Lung (tissue), 16 donors: ENCODE results near the gene SYNE4. TPM values are rescaled to one million over a fixed set of nuclear protein-coding genes. Genes with fewer than 3 reads are reported as not detected.

Experiments used
- ATAC-seq: fragments of 200-7000 bp; cut with Tn5 transposase; one replicate; pipeline ENCODE4 v1.9.1; 2020; ENCODE audit warnings: moderate number of reproducible peaks; ENCODE audit not compliant: insufficient read depth, low FRiP score
- DNase-seq, 3 donors: peaks; one replicate each; pipeline ENCODE4 v3.0.0-alpha.2; 2013 to 2017
- H3K27ac ChIP-seq, 2 donors: one replicate each; pipeline ENCODE4 v1.5.1; 2013; ENCODE audit warnings: mild to moderate bottlenecking in 2 of 2, moderate library complexity in 2 of 2, control low read depth in 1 of 2, inconsistent platforms in 1 of 2, low read depth in 1 of 2, low read length in 1 of 2
- H3K27me3 ChIP-seq, 3 donors: one replicate each; pipeline ENCODE4 v1.5.1; 2013; ENCODE audit warnings: low read length in 2 of 3; ENCODE audit not compliant: control insufficient read depth in 3 of 3, insufficient read depth in 3 of 3
- H3K36me3 ChIP-seq, 4 donors: one replicate each; pipeline ENCODE4 v1.5.1; 2013; ENCODE audit warnings: low read length in 4 of 4, mild to moderate bottlenecking in 1 of 4, moderate library complexity in 1 of 4; ENCODE audit not compliant: control insufficient read depth in 4 of 4, insufficient read depth in 4 of 4
- H3K4me1 ChIP-seq, 5 donors: one replicate each; pipeline ENCODE4 v1.5.1; 2013; ENCODE audit warnings: low read length in 5 of 5, mild to moderate bottlenecking in 2 of 5, moderate library complexity in 1 of 5; ENCODE audit not compliant: control insufficient read depth in 5 of 5, insufficient read depth in 5 of 5
- H3K4me3 ChIP-seq: one replicate; pipeline ENCODE4 v1.5.1; 2013; ENCODE audit warnings: mild to moderate bottlenecking, control low read depth, moderate library complexity
- H3K9ac ChIP-seq, 2 donors: one replicate each; pipeline ENCODE4 v1.5.1; 2013; ENCODE audit warnings: low read length in 2 of 2, control low read depth in 1 of 2; ENCODE audit not compliant: insufficient read depth in 1 of 2
- H3K9me3 ChIP-seq, 4 donors: one replicate each; pipeline ENCODE4 v1.5.1; 2013; ENCODE audit warnings: low read length in 3 of 4, mild to moderate bottlenecking in 1 of 4, moderate library complexity in 1 of 4; ENCODE audit not compliant: control insufficient read depth in 4 of 4, insufficient read depth in 3 of 4
- WGBS, 2 donors: extraction: QIAGEN DNeasy Blood & Tissue Kit; methylation state at CpG; one replicate each; pipeline ENCODE4 v1.1.7; 2013; 5-methylcytosine and 5-hydroxymethylcytosine counted together
- long read RNA-seq, 5 donors: transcript quantifications; one replicate each; lab custom pipeline, GENCODE V29; 2026
- polyA plus RNA-seq, 2 donors: library from polyadenylated mRNA; stranded (reverse); fragments of 200-250 nt; gene quantifications; one replicate each; pipeline ENCODE4 v1.2.1, GENCODE V29; 2013
- total RNA-seq, 2 donors: library from RNA; depleted of rRNA in 1 of 2; stranded (reverse); fragments of >200 nt in 1 of 2; gene quantifications; one replicate each; pipeline ENCODE4 v1.2.1, GENCODE V29; 2014 to 2021
- TF ChIP-seq, protein P1 (sequence below): IDR thresholded peaks from 2 replicates; pipeline ENCODE4 v1.5.1; 2012; ENCODE audit warnings: mild to moderate bottlenecking; ENCODE audit errors: control extremely low read depth, extremely low read depth
- donor health status: control.
- donor health status: control.
- donor health status: Bipolar disorder and iron deficiency.
- donor health status: healthy.
- donor health status: DM: yes; HTN: yes; CAD: no.

Gene SYNE4, protein sequence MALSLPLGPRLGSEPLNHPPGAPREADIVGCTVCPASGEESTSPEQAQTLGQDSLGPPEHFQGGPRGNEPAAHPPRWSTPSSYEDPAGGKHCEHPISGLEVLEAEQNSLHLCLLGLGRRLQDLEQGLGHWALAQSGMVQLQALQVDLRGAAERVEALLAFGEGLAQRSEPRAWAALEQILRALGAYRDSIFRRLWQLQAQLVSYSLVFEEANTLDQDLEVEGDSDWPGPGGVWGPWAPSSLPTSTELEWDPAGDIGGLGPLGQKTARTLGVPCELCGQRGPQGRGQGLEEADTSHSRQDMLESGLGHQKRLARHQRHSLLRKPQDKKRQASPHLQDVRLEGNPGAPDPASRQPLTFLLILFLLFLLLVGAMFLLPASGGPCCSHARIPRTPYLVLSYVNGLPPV
- total RNA-seq (10 to 100 TPM in 1 of 2 donors, 1 to 10 TPM in 1; 8.0 to 13.6 TPM), polyA plus RNA-seq (10 to 100 TPM in 1 of 2 donors, 1 to 10 TPM in 1; 9.5 to 19.2 TPM)
- long read RNA-seq, donor 1, partial matches to known transcripts: 0 of 3 reads
- long read RNA-seq, donor 1, other reads (novel, unspliced or antisense): 0 of 3 reads
- long read RNA-seq, donor 2: 0 reads
- long read RNA-seq, donor 3: 0 reads
- long read RNA-seq, donor 4, partial matches to known transcripts: 0 of 1 reads
- long read RNA-seq, donor 4, other reads (novel, unspliced or antisense): 0 of 1 reads
- long read RNA-seq, donor 5: 0 reads

DNA sequence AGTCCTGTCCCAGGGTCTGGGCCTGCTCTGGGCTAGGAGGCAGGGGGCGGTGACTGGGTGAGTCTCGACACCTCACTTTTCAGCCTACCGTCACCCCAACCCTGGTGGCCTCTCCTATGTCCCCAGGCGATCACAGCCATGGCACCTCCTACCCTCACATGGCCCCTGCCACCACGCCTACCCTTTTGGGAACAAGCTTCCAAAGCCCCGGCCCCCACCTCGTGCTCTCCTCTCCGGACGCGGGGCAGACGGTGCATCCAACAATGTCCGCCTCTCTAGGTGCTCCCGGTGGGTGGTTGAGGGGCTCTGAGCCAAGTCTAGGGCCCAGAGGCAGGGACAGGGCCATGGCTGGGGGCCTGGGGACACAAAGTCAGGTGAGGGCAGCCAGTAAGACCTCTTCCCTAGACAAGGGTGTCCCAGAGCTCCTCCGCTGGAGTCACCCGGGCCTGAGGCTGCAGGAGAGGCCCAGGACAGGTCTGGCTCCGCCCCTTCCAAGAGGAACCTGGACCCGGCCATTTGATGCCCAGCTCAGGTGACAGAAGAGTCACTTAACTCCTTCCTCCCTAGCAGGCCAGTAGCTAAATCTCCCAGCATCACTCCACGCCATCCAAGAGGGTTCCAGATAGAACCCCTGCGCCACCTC lies at the start of gene SYNE4:
Gene SYNE4 (minus strand): TSS at position 478 of the 643 bp plus-strand sequence. CDS start 132 bp downstream, at position 346.
- Histone ChIP-seq H3K4me1 (peaks cover 0 to 5% (median 1%) of the 10 kb centered on the region in 5 donors), H3K9me3 (no peaks in the 10 kb centered on the region), H3K9ac (peak within 1 kb of the TSS in 1 of 2 donors; percentile 25), H3K36me3 (peaks cover 0 to 3% (median 0%) of the 10 kb centered on the region in 4 donors), H3K27me3 (no peaks in the 10 kb centered on the region), H3K27ac (peak within 1 kb of the TSS in 1 of 2 donors; percentile 75), H3K4me3 (peak within 1 kb of the TSS; percentile 40)
- peak; percentile 63 for ATAC-seq
- TF ChIP-seq, protein P1, sequence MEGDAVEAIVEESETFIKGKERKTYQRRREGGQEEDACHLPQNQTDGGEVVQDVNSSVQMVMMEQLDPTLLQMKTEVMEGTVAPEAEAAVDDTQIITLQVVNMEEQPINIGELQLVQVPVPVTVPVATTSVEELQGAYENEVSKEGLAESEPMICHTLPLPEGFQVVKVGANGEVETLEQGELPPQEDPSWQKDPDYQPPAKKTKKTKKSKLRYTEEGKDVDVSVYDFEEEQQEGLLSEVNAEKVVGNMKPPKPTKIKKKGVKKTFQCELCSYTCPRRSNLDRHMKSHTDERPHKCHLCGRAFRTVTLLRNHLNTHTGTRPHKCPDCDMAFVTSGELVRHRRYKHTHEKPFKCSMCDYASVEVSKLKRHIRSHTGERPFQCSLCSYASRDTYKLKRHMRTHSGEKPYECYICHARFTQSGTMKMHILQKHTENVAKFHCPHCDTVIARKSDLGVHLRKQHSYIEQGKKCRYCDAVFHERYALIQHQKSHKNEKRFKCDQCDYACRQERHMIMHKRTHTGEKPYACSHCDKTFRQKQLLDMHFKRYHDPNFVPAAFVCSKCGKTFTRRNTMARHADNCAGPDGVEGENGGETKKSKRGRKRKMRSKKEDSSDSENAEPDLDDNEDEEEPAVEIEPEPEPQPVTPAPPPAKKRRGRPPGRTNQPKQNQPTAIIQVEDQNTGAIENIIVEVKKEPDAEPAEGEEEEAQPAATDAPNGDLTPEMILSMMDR: no peak
- DNase-seq: peak; percentile 26 to 64 (median 51)
- 52 to 57% methylated on average over 19 of the region's 19 CpGs for WGBS, 2 donors

DNA sequence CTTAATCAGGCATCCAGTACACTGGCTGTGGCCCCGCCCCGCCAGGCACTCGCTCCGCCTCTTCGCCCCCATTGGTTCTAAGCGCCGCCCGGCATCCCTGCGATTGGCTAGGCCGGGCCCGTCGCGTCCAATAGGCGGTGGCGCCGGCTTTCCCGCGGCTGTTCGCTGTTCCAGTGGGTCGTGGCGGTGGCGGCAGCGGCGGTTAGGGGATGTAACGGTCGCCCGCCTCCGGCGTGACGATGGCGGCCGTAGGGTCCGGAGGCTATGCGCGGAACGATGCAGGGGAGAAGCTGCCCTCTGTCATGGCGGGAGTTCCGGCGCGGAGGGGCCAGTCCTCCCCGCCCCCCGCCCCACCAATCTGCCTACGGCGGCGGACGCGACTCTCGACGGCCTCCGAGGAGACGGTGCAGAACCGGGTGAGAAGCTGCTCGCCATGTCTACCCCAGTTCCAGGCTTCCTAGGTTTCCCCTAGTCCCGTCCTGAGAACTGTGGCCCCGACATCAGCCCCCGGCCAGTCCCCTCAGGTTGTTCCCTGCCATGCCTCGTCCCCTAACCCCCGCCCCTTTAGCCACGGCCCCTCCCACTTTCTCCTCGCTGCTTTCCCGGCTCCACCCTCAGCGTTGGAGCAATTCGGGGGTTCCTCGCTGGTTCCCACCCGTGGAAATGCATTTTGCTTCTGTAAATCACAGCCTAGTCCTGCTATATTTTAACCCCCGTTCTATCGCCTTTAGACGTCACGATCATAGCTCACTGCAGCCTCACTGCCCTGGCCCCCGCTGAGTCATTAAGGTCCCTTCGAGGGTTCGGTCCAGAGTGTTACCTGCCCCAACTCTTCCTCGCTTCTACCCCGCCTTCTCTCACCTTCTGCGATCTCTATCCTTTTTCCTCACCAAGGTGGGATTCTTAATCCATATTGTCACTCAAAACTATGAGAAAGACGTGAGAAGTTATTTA lies 46.4 kb upstream of the SYNE4 start, which contains the start of gene WDR62:
Gene WDR62 (plus strand): TSS at position 165 of the 954 bp plus-strand sequence. CDS start 75 bp downstream, at position 240.
- DNase-seq (peak; percentile 29 to 95 (median 47)), ATAC-seq (peak; percentile 83)
- Histone ChIP-seq H3K4me3 (peak within 1 kb of the TSS; percentile 51), H3K9me3 (no peaks in the 10 kb centered on the region), H3K9ac (peak within 1 kb of the TSS; percentile 39 to 75), H3K27ac (peak within 1 kb of the TSS; percentile 92), H3K36me3 (peaks cover 0 to 3% (median 0%) of the 10 kb centered on the region in 4 donors), H3K27me3 (no peaks in the 10 kb centered on the region), H3K4me1 (peaks cover 0 to 13% (median 3%) of the 10 kb centered on the region in 5 donors)
- 1% methylated on average over 68 to 76 of the region's 76 CpGs for whole genome bisulfite sequencing, 2 donors
- TF ChIP-seq, protein P1: no peak

DNA sequence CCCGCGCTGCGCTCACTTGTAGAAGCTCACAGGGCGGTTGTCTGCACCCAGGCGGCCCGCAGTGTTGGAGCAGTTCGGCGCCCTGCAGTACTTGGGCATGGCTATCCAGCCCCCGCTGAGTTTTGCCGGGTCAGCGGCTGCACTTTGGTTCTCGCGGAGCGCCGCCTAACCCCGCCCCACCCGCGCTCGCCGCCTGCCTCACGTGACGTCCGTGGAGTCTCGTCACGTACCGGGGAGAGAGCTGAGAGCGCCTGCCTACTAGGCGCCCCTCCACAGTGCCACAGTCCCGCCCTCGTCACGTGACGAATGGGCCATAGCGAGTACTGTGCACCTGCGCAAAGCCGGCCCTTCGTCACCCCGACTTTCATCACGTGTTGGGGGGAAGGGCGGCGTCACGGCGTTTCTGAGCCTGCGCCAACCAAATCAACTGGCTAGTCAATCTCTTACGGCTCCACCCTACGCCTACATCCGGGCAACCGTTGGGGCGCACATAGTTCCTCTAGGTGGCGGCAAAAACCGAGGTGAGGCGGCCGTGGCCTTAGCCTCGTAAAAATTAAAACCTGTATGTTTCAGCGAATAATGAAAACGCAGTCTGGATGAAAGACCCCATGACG lies 45.6 kb upstream of the SYNE4 start, which contains the start of gene THAP8:
Gene THAP8 (minus strand): TSS at position 167 of the 614 bp plus-strand sequence. CDS start 68 bp downstream, at position 99.
- peak; percentile 100 for DNase-seq
- WGBS, 2 donors: 0% methylated on average over 56 of the region's 56 CpGs
- H3K9ac ChIP-seq: peak within 1 kb of the TSS in 1 of 2 donors; percentile 75
- peak within 1 kb of the TSS; percentile 51 for H3K4me3 ChIP-seq
- TF ChIP-seq, protein P1: peak; percentile 9
- peaks cover 0 to 13% (median 3%) of the 10 kb centered on the region in 5 donors for H3K4me1 ChIP-seq
- H3K9me3 ChIP-seq: no peaks in the 10 kb centered on the region
- peak within 1 kb of the TSS; percentile 92 for H3K27ac ChIP-seq
- ATAC-seq: peak; percentile 91
- H3K36me3 ChIP-seq: no peaks in the 10 kb centered on the region
- no peaks in the 10 kb centered on the region for H3K27me3 ChIP-seq
